Dermis microvascular lymphatic vessel endothelial cell (primary cell): Measurements from ENCODE around the gene KLF7. TPM values are rescaled to one million over a fixed set of nuclear protein-coding genes. Genes with fewer than 3 reads are reported as not detected.

Experiments
- DNase-seq, 2 donors: peaks; one replicate each; pipeline versions ENCODE4 v3.0.0 to v3.0.0-alpha.2; 2010; ENCODE audit warnings: low read depth in 2 of 2
- total RNA-seq: library from RNA; depleted of rRNA; stranded (reverse); fragments of >200 nt; gene quantifications from 2 replicates; pipeline ENCODE4 v1.2.1, GENCODE V29; 2014

Gene KLF7
- total RNA-seq, 1 donor from 2014 or later, result 8.5 TPM

- no peak for DNase-seq
Observed at GRCh38 chr2:207167099-207167923, 1.6 kb upstream of the KLF7 start.

GRCh38 chr2:207166349-207167098 lies 776 bp upstream of the KLF7 start:
- DNase-seq, result peak in 1 of 2 donors; percentile 86

DNA sequence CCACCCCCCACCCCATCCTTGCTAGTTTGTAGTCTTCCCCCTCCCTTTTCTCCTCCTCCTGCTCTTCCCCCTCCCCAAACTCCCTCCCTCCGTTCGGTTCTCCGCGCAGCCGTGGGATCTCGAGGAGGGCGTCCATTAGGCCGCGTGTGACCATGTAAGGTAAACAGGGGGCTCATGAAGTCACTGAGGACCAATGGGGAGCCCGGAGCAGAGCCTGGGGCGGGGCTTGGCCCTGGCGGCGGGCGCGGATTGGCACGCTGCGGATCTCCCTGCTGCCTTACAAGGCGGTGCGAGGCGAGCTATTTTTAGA lies 246 bp upstream of the KLF7 start:
- peak; percentile 98 to 100 for DNase-seq

DNA sequence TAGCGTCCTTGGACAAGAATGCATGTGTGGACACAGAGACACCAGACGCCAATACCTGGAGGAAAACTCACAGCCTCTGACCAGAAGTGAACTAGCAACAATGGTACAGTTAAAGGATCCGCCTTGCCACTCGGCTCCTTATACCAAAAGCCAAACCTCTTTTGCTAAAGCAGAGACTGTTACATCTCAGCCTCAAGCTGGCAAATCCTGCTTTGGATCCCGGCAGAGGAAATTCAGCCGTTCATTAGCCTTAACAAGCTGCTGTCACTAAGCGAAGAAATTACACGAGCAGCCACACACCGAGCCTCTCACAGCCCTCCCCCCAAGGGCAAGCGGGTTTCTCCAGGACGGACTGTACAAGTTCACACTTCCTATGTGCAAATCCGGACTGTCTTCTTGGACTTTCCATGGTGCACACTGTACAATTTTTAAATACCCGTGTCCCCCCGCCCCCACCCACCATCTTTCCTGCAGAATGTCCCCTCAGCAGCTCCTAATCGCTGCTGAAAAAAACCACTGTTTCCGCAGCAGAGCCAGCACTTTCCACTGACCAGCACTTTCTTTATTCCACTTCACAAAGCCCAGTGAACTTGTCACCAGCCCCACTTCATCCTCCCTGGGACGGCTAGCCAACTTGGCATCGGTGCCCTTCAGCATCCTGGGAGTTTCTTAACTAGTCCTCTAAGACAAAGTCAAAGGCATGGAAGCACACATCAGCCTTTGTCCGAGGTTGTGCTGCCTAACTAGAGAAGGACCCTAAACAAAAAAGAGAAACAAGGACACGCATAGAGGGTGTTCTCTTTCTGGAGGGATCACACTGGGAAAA lies 1.5 kb downstream of the KLF7 start:
- DNase-seq, result peak; percentile 81 to 86

DNA sequence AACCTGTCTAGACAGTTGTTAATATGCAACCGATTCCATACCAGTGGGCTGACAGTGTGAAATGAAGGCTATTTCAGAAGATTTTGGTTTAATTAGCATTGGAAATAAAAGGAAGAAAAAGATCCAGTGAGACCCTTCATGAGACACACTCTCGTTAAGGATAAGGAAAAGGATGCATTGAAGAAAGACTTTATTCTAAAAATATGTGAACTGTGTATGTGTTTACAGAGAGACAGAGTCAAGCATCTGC lies 2.1 kb downstream of the KLF7 start:
- DNase-seq, result no peak

DNA sequence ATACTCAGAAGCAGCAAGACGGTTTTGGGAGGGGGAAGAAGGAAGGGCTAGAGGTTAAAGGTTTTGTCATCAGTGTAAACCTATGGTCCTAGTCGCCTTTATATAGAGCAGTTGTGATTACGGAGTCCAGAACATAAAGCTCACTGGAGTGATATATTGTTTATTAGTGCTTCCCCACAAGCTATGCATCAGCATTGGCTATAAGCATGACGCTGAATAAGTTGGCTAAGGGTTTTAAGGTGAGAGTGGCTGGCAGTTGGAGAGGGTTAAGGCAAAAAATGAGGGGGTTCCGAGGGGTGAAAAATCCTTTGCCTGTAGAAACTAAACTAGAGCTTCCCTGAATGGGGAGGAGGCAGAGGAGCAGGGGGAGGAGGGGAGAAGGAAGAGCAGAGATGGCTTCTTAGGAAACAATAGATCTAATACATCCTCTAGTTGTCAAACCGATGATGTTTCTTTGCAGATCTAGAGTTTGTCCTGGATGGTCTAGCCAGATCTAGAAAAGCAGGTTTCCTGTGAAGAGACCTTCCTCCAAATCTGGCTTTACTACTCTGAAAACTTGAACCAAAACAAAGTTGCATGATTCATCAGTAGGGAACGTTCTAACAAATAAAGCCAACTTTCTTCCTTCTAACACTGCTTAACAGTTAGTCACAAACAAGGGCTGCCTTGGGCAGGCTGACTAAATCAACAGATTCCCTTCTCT lies 2.5 kb downstream of the KLF7 start:
- peak in 1 of 2 donors; percentile 96 for DNase-seq

GRCh38 chr2:207162316-207162715 lies 3.4 kb downstream of the KLF7 start:
- no peak for DNase-seq

DNA sequence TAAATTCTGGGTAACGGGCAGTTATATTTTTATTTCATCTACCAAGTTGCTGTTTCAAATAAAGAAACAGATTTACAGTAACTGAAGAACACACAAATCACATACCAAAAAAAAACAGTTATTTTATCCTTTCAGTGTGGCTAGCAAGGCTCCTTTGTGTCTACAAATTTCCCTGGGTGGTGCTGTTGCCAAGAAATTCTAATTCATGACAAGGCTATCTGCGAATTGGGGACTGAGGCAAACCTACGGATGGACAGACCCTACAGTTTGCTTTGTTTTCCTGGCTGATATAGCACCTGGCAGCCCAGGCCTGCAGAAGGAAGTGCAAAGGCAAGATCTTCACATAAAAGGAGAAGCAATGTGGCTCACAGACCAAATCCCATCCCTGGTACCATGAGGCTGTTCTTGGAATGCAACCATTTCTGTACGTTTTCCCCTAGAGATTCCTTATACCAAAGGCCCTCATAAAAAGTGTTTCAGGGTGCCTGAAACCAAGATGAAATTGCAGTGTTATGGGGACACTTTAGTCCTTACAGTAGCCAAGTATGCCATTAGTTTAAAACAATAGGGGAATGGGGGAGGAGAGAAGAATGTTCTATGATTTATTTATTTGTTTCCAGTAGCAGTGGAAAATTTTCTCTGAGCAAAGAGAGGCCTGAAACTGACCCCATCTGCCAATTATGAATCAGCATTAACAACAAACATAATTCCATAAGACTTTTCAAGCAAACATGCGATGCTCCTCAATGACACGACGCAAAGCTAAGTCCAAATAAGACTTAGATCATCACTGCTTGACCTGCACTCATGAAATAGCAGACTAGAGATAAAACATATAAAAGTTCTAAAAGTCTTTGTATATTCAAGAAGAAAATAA lies 4.3 kb downstream of the KLF7 start:
- peak; percentile 80 to 90 for DNase-seq

- peak in 1 of 2 donors; percentile 50 for DNase-seq
Observed at GRCh38 chr2:207160115-207160514, 5.6 kb downstream of the KLF7 start.

DNA sequence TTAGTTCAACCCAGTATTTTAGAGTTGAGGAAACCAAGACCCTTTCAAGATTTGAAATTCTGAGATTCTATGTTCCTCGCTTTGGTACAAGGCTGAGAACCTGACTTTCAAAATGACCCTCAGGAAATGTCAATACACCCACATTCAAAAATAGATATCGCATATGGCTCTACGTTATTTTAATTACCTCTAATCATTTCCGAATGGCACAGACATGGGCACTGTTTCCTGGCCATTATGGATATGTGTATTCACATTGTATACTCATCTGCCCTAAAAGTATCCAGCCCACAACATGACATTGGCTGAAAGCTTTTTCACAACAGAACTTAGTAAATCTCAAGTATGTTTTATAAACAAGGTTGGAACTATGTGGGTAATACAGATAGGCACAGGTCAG lies 6.7 kb downstream of the KLF7 start:
- no peak for DNase-seq

GRCh38 chr2:207157731-207158130 lies 8.0 kb downstream of the KLF7 start:
- no peak for DNase-seq

GRCh38 chr2:207157162-207157481 lies 8.6 kb downstream of the KLF7 start:
- no peak for DNase-seq

- DNase-seq, result no peak
Observed at GRCh38 chr2:207156451-207157161, 9.1 kb downstream of the KLF7 start.

GRCh38 chr2:207155516-207156444 lies 10.0 kb downstream of the KLF7 start:
- no peak for DNase-seq

DNA sequence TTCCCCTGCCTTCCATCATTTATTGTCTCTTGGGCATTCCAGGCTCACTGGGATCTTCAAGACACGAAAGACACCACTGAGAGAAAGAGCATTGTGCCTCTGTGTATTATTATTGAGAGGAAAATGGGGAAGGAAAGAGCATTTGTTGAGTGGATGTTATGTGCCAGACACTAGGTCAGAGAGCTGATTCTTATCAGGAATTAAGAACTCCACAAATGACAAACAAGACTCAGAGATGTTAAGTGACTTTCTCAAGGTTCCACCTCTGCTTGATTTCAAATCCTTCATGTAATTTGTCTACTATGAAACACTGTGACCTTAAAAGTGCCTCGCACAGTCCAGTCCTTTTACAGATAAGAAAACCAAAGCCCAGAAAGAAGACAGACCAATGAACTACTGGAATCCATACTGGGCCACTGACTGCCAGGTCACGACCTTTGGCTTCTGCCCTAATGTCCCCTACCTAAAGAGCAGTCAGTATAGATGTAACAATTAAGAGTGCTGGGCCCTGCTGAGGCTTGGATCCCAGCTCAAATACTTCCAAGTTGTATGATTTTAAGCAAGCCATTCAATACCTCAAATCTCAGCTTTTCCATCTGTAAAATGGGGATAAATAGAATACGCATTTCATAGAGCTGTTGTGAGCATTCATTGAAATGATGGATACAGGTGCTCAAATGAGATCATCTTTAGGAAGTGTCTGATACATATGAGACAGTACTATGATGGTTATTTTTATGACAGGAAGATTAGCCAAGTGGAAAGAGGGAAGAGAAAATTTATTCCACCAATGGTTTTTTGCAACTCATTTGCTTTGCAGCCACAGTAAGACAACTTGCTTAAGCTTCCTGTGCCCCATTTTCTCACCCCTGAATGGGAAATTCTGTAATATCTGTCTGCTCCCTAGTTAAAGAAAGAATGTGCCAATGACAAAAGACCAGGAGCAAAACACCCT lies 10.9 kb downstream of the KLF7 start:
- DNase-seq, result no peak

- DNase-seq, result no peak
Observed at GRCh38 chr2:207153266-207153975, 12.3 kb downstream of the KLF7 start.

DNA sequence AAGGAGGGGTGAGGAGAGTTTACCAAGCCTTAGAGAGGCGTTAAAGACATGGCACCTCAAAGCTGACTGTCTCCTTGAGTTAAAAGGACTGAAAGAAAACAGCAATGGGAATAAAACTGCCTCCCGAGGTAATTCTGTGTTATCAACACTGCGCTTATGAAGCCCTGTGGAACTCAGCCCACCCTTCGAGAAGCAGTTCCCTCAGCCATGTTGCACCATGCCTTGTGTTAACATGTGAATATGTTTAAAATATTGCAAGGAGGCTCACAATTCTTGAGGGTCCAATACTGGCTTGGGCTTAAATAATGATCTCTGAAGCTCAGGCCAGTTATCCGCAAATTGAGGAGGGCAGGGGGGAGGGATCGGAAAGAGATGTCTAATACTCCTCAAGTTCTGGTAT lies 14.7 kb downstream of the KLF7 start:
- DNase-seq, result no peak
